Psoas muscle (tissue), 8 donors: Measurements from ENCODE around the gene DNAJC19. TPM values are rescaled to one million over a fixed set of nuclear protein-coding genes. Genes with fewer than 3 reads are reported as not detected.
"Not testable (repeated sequence)": the region's sequence is repeated elsewhere in the genome, so short reads cannot be mapped to it uniquely, and the experiment has no call there.

Source experiments
- ATAC-seq, 4 donors: fragments of 200-7000 bp; cut with Tn5 transposase; one replicate each; pipeline ENCODE4 v1.9.1; 2020; ENCODE audit warnings: moderate library complexity in 3 of 4, mild to moderate bottlenecking in 2 of 4
- DNase-seq, 2 donors: peaks; one replicate each; pipeline ENCODE4 v3.0.0-alpha.2; 2020
- H3K27ac ChIP-seq: fragments of 200-600 bp; one replicate; pipeline ENCODE4 v1.8.0; 2022
- H3K27me3 ChIP-seq, 3 donors: fragments of 200-600 bp in 1 of 3; one replicate each; pipeline versions ENCODE4 v1.6.1 to v1.8.0; 2013 to 2022; ENCODE audit warnings: low read length in 2 of 3, mild to moderate bottlenecking in 2 of 3, moderate library complexity in 1 of 3; ENCODE audit not compliant: insufficient read depth in 3 of 3
- H3K36me3 ChIP-seq, 2 donors: fragments of 200-600 bp in 1 of 2; one replicate each; pipeline versions ENCODE4 v1.6.1 to v1.8.0; 2013 to 2022; ENCODE audit warnings: low read depth in 1 of 2, mild to moderate bottlenecking in 1 of 2, moderate library complexity in 1 of 2; ENCODE audit not compliant: insufficient read depth in 1 of 2
- H3K4me1 ChIP-seq: fragments of 200-600 bp; one replicate; pipeline ENCODE4 v1.8.0; 2022
- H3K4me3 ChIP-seq: fragments of 200-600 bp; one replicate; pipeline ENCODE4 v1.8.0; 2022; ENCODE audit warnings: mild to moderate bottlenecking
- H3K9me3 ChIP-seq: fragments of 200-600 bp; one replicate; pipeline ENCODE4 v1.8.0; 2022
- CTCF ChIP-seq: fragments of 200-600 bp; IDR thresholded peaks from one replicate; pipeline ENCODE4 v1.8.0; 2022; ENCODE audit warnings: antibody characterized with exemption
- WGBS, 3 donors: extraction: QIAGEN DNeasy Blood & Tissue Kit; methylation state at CpG; one replicate each; pipeline versions ENCODE4 v1.1.6 to v1.1.7; 2013; 5-methylcytosine and 5-hydroxymethylcytosine counted together
- intact Hi-C, 2 donors: fragments of 100-400 bp; cut with DNase I; formaldehyde crosslinking; loops; one replicate each; pipeline versions ENCODE4 v1.11.0 to v1.14.2; 2022
- polyA plus RNA-seq, 3 donors: library from polyadenylated mRNA; stranded (reverse); fragments of 200-250 nt; gene quantifications; one replicate each; pipeline ENCODE4 v1.2.3, GENCODE V29; 2013
- total RNA-seq, 4 donors: library from RNA; stranded (reverse); fragmentation: NEBNext Ultra II Directional in 2 of 4; extraction: Animal tissue kit (Norgen Biotek cat#: 25700) in 2 of 4; gene quantifications; one replicate each; pipeline versions ENCODE4 v1.2.1 to v1.2.4, GENCODE V29; 2021 to 2023
- donor health status: healthy with polysubstance abuse.
- donor health status: DM: no; HTN: no; CAD: no; lungs with moderate emphysema.
- donor health status: Bipolar disorder and iron deficiency.
- donor health status: healthy.
- donor health status: DM: yes; HTN: yes; CAD: no.
- donor health status: DM: no; HTN: no; CAD: no.
- donor health status: DM: no; HTN: no; CAD: no.
- donor health status: DM: yes; HTN: yes; CAD: no.

The DNAJC19 gene
- total and polyA plus RNA-seq, 7 donors, result 37.3 to 90.3 (median 74.1) TPM

- WGBS, 3 donors, result 82 to 84% (median 83%) methylated on average over 5 of the region's 5 CpGs
- DNase-seq, result no peak
- Histone ChIP-seq H3K27ac (no peak overlapping the region), H3K27me3 (no peaks in the 10 kb centered on the region), H3K36me3 (no peaks in the 10 kb centered on the region), H3K9me3 (no peaks in the 10 kb centered on the region), H3K4me1 (no peaks in the 10 kb centered on the region), H3K4me3 (no peak overlapping the region)
- no peak for ATAC-seq
- TF ChIP-seq CTCF, result no peak
- intact Hi-C loops, result no loop called here
Measured at GRCh38 chr3:181009225-181009624, 19.7 kb upstream of the DNAJC19 start.

- Histone ChIP-seq H3K4me3 (no peak overlapping the region), H3K4me1 (no peaks in the 10 kb centered on the region), H3K36me3 (no peaks in the 10 kb centered on the region), H3K9me3 (no peaks in the 10 kb centered on the region), H3K27me3 (no peaks in the 10 kb centered on the region), H3K27ac (no peak overlapping the region)
- no peak for ATAC-seq
- intact Hi-C loops, result no loop called here
- TF ChIP-seq CTCF, result no peak
- WGBS, 3 donors, result 62 to 67% (median 63%) methylated on average over 1 of the region's 1 CpG
- DNase-seq, result no peak
Measured at GRCh38 chr3:181008796-181009195, 19.3 kb upstream of the DNAJC19 start.

- Histone ChIP-seq H3K9me3 (no peaks in the 10 kb centered on the region), H3K27ac (no peak overlapping the region), H3K36me3 (no peaks in the 10 kb centered on the region), H3K27me3 (no peaks in the 10 kb centered on the region), H3K4me3 (no peak overlapping the region), H3K4me1 (no peaks in the 10 kb centered on the region)
- whole genome bisulfite sequencing, 3 donors, result 87 to 96% (median 93%) methylated on average over 3 of the region's 3 CpGs
- intact Hi-C loops, result no loop called here
- no peak for DNase-seq
- no peak for TF ChIP-seq CTCF
- ATAC-seq, result no peak
Measured at GRCh38 chr3:181007262-181007661, 17.7 kb upstream of the DNAJC19 start.

- Histone ChIP-seq H3K4me3 (no peak overlapping the region), H3K9me3 (no peaks in the 10 kb centered on the region), H3K4me1 (no peaks in the 10 kb centered on the region), H3K27ac (no peak overlapping the region), H3K27me3 (no peaks in the 10 kb centered on the region), H3K36me3 (no peaks in the 10 kb centered on the region)
- intact Hi-C loops, result no loop called here
- ATAC-seq (no peak), DNase-seq (no peak)
- WGBS, 3 donors, result 85 to 90% (median 89%) methylated on average over 7 of the region's 7 CpGs
- no peak for TF ChIP-seq CTCF
Measured at GRCh38 chr3:181006541-181006940, 17.0 kb upstream of the DNAJC19 start.

- DNase-seq, H3K27ac ChIP-seq, H3K27me3 ChIP-seq, H3K4me3 ChIP-seq, ATAC-seq, H3K36me3 ChIP-seq, H3K4me1 ChIP-seq, H3K9me3 ChIP-seq, intact Hi-C loops: not testable (repeated sequence)
- WGBS, 3 donors, result 64 to 70% (median 68%) methylated on average over 2 of the region's 2 CpGs
Measured at GRCh38 chr3:181003469-181003868, 13.9 kb upstream of the DNAJC19 start.

- intact Hi-C loops, H3K9me3 ChIP-seq, H3K36me3 ChIP-seq, ATAC-seq, H3K27ac ChIP-seq, DNase-seq, H3K4me3 ChIP-seq, H3K4me1 ChIP-seq, H3K27me3 ChIP-seq: not testable (repeated sequence)
- 74 to 80% (median 75%) methylated on average over 4 of the region's 4 CpGs for WGBS, 3 donors
Measured at GRCh38 chr3:181002331-181002730, 12.8 kb upstream of the DNAJC19 start.
